Measurements from ENCODE around the gene OR52E5. TPM values are rescaled to one million over a fixed set of nuclear protein-coding genes. Genes with fewer than 3 reads are reported as not detected.

OR52E5 gene
- total and polyA plus RNA-seq, 2 of the 13 experiments (the other 11 are each of a cell fraction or from before 2014, with no cell fraction given): not detected

DNA sequence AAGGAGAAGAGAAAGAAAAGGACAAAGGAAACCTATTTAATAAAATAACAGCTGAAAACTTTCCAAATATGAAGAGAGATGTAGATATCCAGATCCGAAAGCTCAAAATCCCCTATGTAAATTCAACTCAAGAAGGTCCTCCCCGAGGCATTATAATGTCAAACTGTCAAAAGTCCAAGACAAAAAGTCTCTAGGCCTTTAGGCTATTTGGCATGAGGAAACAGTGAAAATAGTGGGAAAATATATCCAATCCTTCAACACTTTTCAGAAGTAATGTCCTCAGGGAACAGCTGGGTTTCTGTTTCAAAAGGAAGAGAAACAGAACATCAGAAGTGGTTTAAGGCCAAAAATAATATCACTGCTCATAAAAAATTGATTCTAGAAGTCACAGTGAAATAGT lies 14.4 kb upstream of the OR52E5 start:
- Histone ChIP-seq H3K27ac (ENCODE audit: extremely low read length, insufficient read depth, low read length) (no peak overlapping the region), H4K20me1 (ENCODE audit: insufficient read depth, low read length) (no peaks in the 10 kb centered on the region), H3K36me3 (replicated peaks in 1 of 2; ENCODE audit: control insufficient read depth in 1 of 2, insufficient read depth in 2 of 2, low read length in 2 of 2) (no peaks in the 10 kb centered on the region), H2AFZ (ENCODE audit: low read length) (no peak overlapping the region), H3K9me3 (ENCODE audit: low read length) (no peaks in the 10 kb centered on the region), H3K79me2 (ENCODE audit: insufficient read depth, low read length) (no peaks in the 10 kb centered on the region), H3K9ac (ENCODE audit: insufficient read depth, low read depth, low read length) (no peak overlapping the region), H3K4me1 (ENCODE audit: insufficient read depth, low read length) (no peaks in the 10 kb centered on the region), H3K27me3 (ENCODE audit: control insufficient read depth in 1 of 2, insufficient read depth in 2 of 2, low read length in 2 of 2) (peaks cover 0 to 5% of the 10 kb centered on the region in 2 experiments; a peak in 1 of 5 replicates), H3K4me2 (ENCODE audit: low read depth, low read length) (no peak overlapping the region), H3K4me3 (replicated peaks in 1 of 3; ENCODE audit: insufficient read depth in 1 of 3, low read depth in 2 of 3, low read length in 3 of 3) (no peak overlapping the region)
- WGBS (ENCODE audit: low lambda C conversion rate): 0% methylated on average over 2 of the region's 2 CpGs
- in situ Hi-C loops (cut with HindIII; ENCODE audit: extremely low pct_ligation_motif_present, low pct_unique_long_range_greater_than_20kb): no loop called here
- intact Hi-C loops (cut with micrococcal nuclease; ENCODE audit: unreplicated experiment): no loop called here
- no TSS peak for BruUV-seq (replicated peaks)
- CTCF ChIA-PET (ENCODE audit: low intra/inter-chr PET ratio, low total read pairs): no interaction called here
- DNase-seq (ENCODE audit: low spot score): no peak
- no peak for FAIRE-seq
- no peak for ATAC-seq
- TF ChIP-seq ZNF747 (CRISPR knock-in tag; IDR thresholded peaks at IDR 0.05; ENCODE audit: borderline replicate concordance): no peak
- TF ChIP-seq PRMT3 (CRISPR knock-in tag; IDR thresholded peaks at IDR 0.05; ENCODE audit: borderline replicate concordance, low read depth): no peak
- TF ChIP-seq SNRNP70 (IDR thresholded peaks at IDR 0.05; ENCODE audit: low read depth, low read length): no peak
- no peak for TF ChIP-seq KLF9 (CRISPR knock-in tag; IDR thresholded peaks at IDR 0.05; ENCODE audit: low read depth)
- no peak for TF ChIP-seq ZNF563 (CRISPR knock-in tag; IDR thresholded peaks at IDR 0.05)
- no peak for TF ChIP-seq KDM5B (CRISPR knock-in tag; IDR thresholded peaks at IDR 0.05; ENCODE audit: borderline replicate concordance)
- TF ChIP-seq, protein P1, sequence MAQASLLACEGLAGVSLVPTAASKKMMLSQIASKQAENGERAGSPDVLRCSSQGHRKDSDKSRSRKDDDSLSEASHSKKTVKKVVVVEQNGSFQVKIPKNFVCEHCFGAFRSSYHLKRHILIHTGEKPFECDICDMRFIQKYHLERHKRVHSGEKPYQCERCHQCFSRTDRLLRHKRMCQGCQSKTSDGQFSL (CRISPR knock-in tag; IDR thresholded peaks at IDR 0.05): no peak
- TF ChIP-seq RAD51 (IDR thresholded peaks at IDR 0.05; ENCODE audit: borderline replicate concordance): no peak
- TF ChIP-seq MED8 (CRISPR knock-in tag; IDR thresholded peaks at IDR 0.05; ENCODE audit: insufficient replicate concordance): no peak
- no peak for TF ChIP-seq HOXA9 (CRISPR knock-in tag; IDR thresholded peaks at IDR 0.05; ENCODE audit: borderline replicate concordance)
- TF ChIP-seq DMAP1 (CRISPR knock-in tag; IDR thresholded peaks at IDR 0.05): no peak
- no peak for TF ChIP-seq ZNF543 (CRISPR knock-in tag; IDR thresholded peaks at IDR 0.05)
- POLR2A ChIA-PET: no interaction called here

Measured in HepG2 (cell line).